Neuronal stem cell (in vitro differentiated cells): ENCODE data around the gene CLCN2. TPM values are rescaled to one million over a fixed set of nuclear protein-coding genes. Genes with fewer than 3 reads are reported as not detected.
A peak's percentile ranks its signal among the peaks of the same experiment; 100 is the strongest.

ENCODE experiments used
- DNase-seq: peaks from one replicate; pipeline ENCODE4 v3.0.0-alpha.2; 2013; ENCODE audit warnings: low spot score
- H2AFZ ChIP-seq: one replicate; pipeline ENCODE4 v1.6.1; 2013; ENCODE audit warnings: mild to moderate bottlenecking, low read length, inconsistent platforms
- H2AK5ac ChIP-seq: 2 replicates; pipeline ENCODE4 v1.6.1; 2013; ENCODE audit warnings: low read depth, mild to moderate bottlenecking, inconsistent platforms, low read length, moderate library complexity, mixed read lengths
- H2BK120ac ChIP-seq: 2 replicates; pipeline ENCODE4 v1.6.1; 2013; ENCODE audit warnings: low read depth, mild to moderate bottlenecking, inconsistent platforms, low read length, moderate library complexity, mixed read lengths
- H2BK12ac ChIP-seq: one replicate; pipeline ENCODE4 v1.6.1; 2013; ENCODE audit warnings: low read length, inconsistent platforms
- H2BK15ac ChIP-seq: 2 replicates; pipeline ENCODE4 v1.6.1; 2013; ENCODE audit warnings: mild to moderate bottlenecking, low read length, inconsistent platforms, mixed read lengths
- H2BK5ac ChIP-seq: one replicate; pipeline ENCODE4 v1.6.1; 2013; ENCODE audit warnings: inconsistent platforms, mild to moderate bottlenecking, low read length, moderate library complexity
- H3K14ac ChIP-seq: one replicate; pipeline ENCODE4 v1.6.1; 2013; ENCODE audit warnings: low read length, inconsistent platforms
- H3K18ac ChIP-seq: 2 replicates; pipeline ENCODE4 v1.6.1; 2013; ENCODE audit warnings: low read length, inconsistent platforms
- H3K23ac ChIP-seq: 2 replicates; pipeline ENCODE4 v1.6.1; 2013; ENCODE audit warnings: low read depth, mild to moderate bottlenecking, mixed read lengths, low read length, inconsistent platforms; ENCODE audit not compliant: poor library complexity
- H3K27ac ChIP-seq: replicated peaks from 3 replicates; pipeline ENCODE4 v1.5.1; 2013; ENCODE audit warnings: low read length, inconsistent platforms
- H3K27me3 ChIP-seq, 3 experiments: 2 replicates each; pipeline ENCODE4 v1.6.1; 2013; ENCODE audit warnings: low read length in 3 of 3, mild to moderate bottlenecking in 2 of 3, inconsistent platforms in 1 of 3, low read depth in 1 of 3, mixed read lengths in 1 of 3, moderate library complexity in 1 of 3; ENCODE audit not compliant: control insufficient read depth in 3 of 3, insufficient read depth in 3 of 3
- H3K36me3 ChIP-seq, 2 donors: replicated peaks in 1 of 2; 2 replicates each; pipeline ENCODE4 v1.6.1; 2013; ENCODE audit warnings: low read length in 2 of 2; ENCODE audit not compliant: control insufficient read depth in 2 of 2, insufficient read depth in 2 of 2
- H3K4ac ChIP-seq: 2 replicates; pipeline ENCODE4 v1.6.1; 2013; ENCODE audit warnings: inconsistent platforms, mild to moderate bottlenecking, low read length, moderate library complexity
- H3K4me1 ChIP-seq, 2 donors: 1 replicate in 1 of 2; 2 replicates in 1 of 2; pipeline ENCODE4 v1.6.1; 2013; ENCODE audit warnings: low read length in 2 of 2, low read depth in 1 of 2; ENCODE audit not compliant: control insufficient read depth in 2 of 2, insufficient read depth in 1 of 2
- H3K4me2 ChIP-seq: one replicate; pipeline ENCODE4 v1.6.1; 2013; ENCODE audit warnings: mild to moderate bottlenecking, low read length, inconsistent platforms; ENCODE audit not compliant: insufficient read depth, poor library complexity, severe bottlenecking
- H3K4me3 ChIP-seq, 2 donors: 2 replicates each; pipeline ENCODE4 v1.5.1; 2013; ENCODE audit warnings: low read length in 2 of 2, mild to moderate bottlenecking in 2 of 2, inconsistent platforms in 1 of 2, moderate library complexity in 1 of 2
- H3K79me1 ChIP-seq: one replicate; pipeline ENCODE4 v1.6.1; 2013; ENCODE audit warnings: low read depth, mild to moderate bottlenecking, inconsistent platforms, low read length, moderate library complexity
- H3K9ac ChIP-seq: one replicate; pipeline ENCODE4 v1.6.1; 2013; ENCODE audit warnings: mild to moderate bottlenecking, low read depth, low read length, inconsistent platforms; ENCODE audit not compliant: poor library complexity
- H3K9me3 ChIP-seq, 2 donors: replicated peaks in 1 of 2; 2 replicates each; pipeline versions ENCODE3 to v1.6.1; 2013; ENCODE audit warnings: low read length in 2 of 2, mild to moderate bottlenecking in 2 of 2, inconsistent platforms in 1 of 2, low read depth in 1 of 2, mixed read lengths in 1 of 2, moderate library complexity in 1 of 2; ENCODE audit not compliant: control insufficient read depth in 2 of 2, insufficient read depth in 1 of 2
- H4K8ac ChIP-seq: one replicate; pipeline ENCODE4 v1.6.1; 2013; ENCODE audit warnings: low read depth, mild to moderate bottlenecking, inconsistent platforms, low read length, moderate library complexity
- H4K91ac ChIP-seq: one replicate; pipeline ENCODE4 v1.6.1; 2013; ENCODE audit warnings: low read length, low read depth, mild to moderate bottlenecking, inconsistent platforms; ENCODE audit not compliant: poor library complexity
- WGBS, 2 donors: extraction: QIAGEN DNeasy Blood & Tissue Kit; methylation state at CpG; one replicate each; pipeline ENCODE4 v1.1.7; 2013; ENCODE audit warnings: missing lambda C conversion rate in 2 of 2, mixed read lengths in 1 of 2; ENCODE audit not compliant: insufficient read length in 2 of 2, insufficient replicate concordance in 1 of 2; ENCODE audit errors: extremely low coverage in 2 of 2; 5-methylcytosine and 5-hydroxymethylcytosine counted together
- polyA plus RNA-seq, 2 experiments: library from polyadenylated mRNA; stranded (reverse); fragments of 200-250 nt; gene quantifications; one replicate each; pipeline ENCODE4 v1.2.3, GENCODE V29; 2013

The CLCN2 gene
- 18.1 TPM for polyA plus RNA-seq (2013, experiment 1 of 2)
- polyA plus RNA-seq (2013, experiment 2 of 2) = 18.8 TPM

GRCh38 chr3:184361532-184361931 is at the start of gene CLCN2, which contains the start of gene POLR2H:
Gene CLCN2 (minus strand): TSS chr3:184361605. CDS start chr3:184361479, 126 bp downstream.
Gene POLR2H (plus strand): TSS chr3:184361710. CDS start chr3:184363493, 1,783 bp downstream.
- Histone ChIP-seq H3K9ac (peak within 1 kb of the TSS; percentile 99), H3K4me2 (peak within 1 kb of the TSS; percentile 97), H4K91ac (peak within 1 kb of the TSS; percentile 95), H3K79me1 (peaks cover 21% of the 10 kb centered on the region), H3K14ac (peak within 1 kb of the TSS; percentile 87), H2AFZ (peak within 1 kb of the TSS; percentile 88), H2BK15ac (peak within 1 kb of the TSS; percentile 99), H3K23ac (peak within 1 kb of the TSS; percentile 94), H3K36me3 (peaks cover 34 to 52% of the 10 kb centered on the region in 2 donors), H3K18ac (peak within 1 kb of the TSS; percentile 99), H2BK120ac (peak within 1 kb of the TSS; percentile 94), H3K27me3 (no peaks in the 10 kb centered on the region), H3K4me1 (peaks cover 21 to 24% of the 10 kb centered on the region in 2 donors), H3K4ac (peak within 1 kb of the TSS; percentile 98), H2BK12ac (peak within 1 kb of the TSS; percentile 47), H3K9me3 (no peaks in the 10 kb centered on the region), H3K27ac (peak within 1 kb of the TSS; percentile 99), H3K4me3 (peak within 1 kb of the TSS; percentile 82 to 96), H2AK5ac (peak within 1 kb of the TSS; percentile 99), H4K8ac (no peak within 1 kb of the TSS), H2BK5ac (peak within 1 kb of the TSS; percentile 98)
- no CpG with 5 or more reads among the region's 56 CpGs for WGBS, 2 donors
- DNase-seq = peak; percentile 71

DNA sequence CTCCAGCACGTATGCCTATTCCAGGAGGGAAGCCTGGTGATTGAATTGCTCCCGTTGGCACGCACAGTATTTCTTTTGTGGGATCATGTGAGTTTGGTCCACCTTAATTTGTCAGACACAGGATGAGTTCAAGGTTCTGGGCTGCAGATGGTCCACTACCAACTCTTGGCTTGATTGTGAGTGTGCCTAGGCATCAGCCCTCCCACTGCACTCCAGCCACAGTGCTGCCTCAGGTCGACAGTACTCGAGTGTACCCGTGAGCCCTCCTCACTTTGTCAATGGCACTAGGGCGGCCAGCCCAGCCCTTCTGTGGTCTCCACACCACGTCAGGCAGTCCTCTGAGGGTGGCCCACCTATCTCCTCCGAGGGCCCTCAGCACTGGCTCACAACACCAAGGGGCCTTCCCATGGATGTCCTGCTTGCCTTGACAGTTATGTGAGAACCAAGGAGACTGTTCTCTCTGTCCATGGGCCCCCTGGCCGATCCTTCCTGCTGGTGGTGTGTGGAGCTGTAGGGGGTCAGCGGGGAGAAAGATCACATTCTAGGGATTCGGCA is 48.6 kb upstream of the CLCN2 start:
- no peak overlapping the region for H3K14ac ChIP-seq
- no peak overlapping the region for H2AFZ ChIP-seq
- H3K23ac ChIP-seq = no peak overlapping the region
- H2BK120ac ChIP-seq = no peak overlapping the region
- no peak overlapping the region for H3K4me2 ChIP-seq
- H2AK5ac ChIP-seq = no peak overlapping the region
- H3K9me3 ChIP-seq = no peaks in the 10 kb centered on the region
- H3K79me1 ChIP-seq = peaks cover 2% of the 10 kb centered on the region
- no peak overlapping the region for H2BK15ac ChIP-seq
- H4K8ac ChIP-seq = no peak overlapping the region
- DNase-seq = no peak
- WGBS, 2 donors = no CpG with 5 or more reads among the region's 12 CpGs
- peaks cover 0 to 1% of the 10 kb centered on the region in 2 donors for H3K4me1 ChIP-seq
- H2BK5ac ChIP-seq = no peak overlapping the region
- peaks cover 0 to 30% (median 2%) of the 10 kb centered on the region in 3 experiments for H3K27me3 ChIP-seq
- H2BK12ac ChIP-seq = no peak overlapping the region
- peak overlapping the region; percentile 11 for H3K4ac ChIP-seq
- no peak overlapping the region for H3K4me3 ChIP-seq
- H3K9ac ChIP-seq = peak overlapping the region; percentile 50
- peak overlapping the region; percentile 19 for H3K18ac ChIP-seq
- no peaks in the 10 kb centered on the region for H3K36me3 ChIP-seq
- no peak overlapping the region for H3K27ac ChIP-seq
- H4K91ac ChIP-seq = peak overlapping the region; percentile 85

DNA sequence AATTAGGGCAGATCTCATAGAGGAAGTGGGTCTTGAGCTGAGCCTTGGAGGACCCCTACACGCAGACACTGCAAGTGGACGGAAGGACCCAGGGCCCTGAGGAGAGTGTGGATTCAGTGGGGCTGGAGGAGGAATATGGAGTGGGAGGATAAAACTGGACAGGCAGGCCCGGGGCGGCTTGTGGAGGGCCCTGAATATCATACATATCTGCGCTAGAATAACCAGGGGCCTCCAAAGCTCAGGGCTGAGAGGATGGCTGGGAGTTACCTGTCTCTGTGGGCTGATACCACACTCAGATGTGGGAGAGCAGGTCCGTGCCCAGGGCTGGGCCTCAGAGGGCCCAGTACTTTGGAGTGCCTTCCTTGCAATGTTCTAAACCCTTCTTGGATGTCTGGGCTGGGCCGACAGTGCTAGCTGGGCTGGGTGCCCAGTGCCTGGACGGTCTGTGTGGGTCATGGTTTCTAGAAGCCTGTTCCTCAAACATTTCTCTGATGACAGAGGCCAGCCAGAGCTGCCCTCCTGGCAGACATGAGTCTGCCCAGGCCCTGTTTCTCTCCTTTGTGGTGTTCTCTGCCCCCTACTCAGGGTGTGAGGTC is 48.0 kb upstream of the CLCN2 start:
- peaks cover 0 to 32% (median under 1%) of the 10 kb centered on the region in 3 experiments for H3K27me3 ChIP-seq
- peaks cover 0 to under 1% of the 10 kb centered on the region in 2 donors for H3K4me1 ChIP-seq
- H3K27ac ChIP-seq = no peak overlapping the region
- no peak overlapping the region for H2BK12ac ChIP-seq
- H3K9me3 ChIP-seq = no peaks in the 10 kb centered on the region
- H3K9ac ChIP-seq = no peak overlapping the region
- H3K23ac ChIP-seq = no peak overlapping the region
- H4K8ac ChIP-seq = no peak overlapping the region
- H3K4ac ChIP-seq = no peak overlapping the region
- H2BK15ac ChIP-seq = no peak overlapping the region
- no peak overlapping the region for H2AFZ ChIP-seq
- peaks cover under 1% of the 10 kb centered on the region for H3K79me1 ChIP-seq
- DNase-seq = no peak
- peak overlapping the region; percentile 54 for H3K18ac ChIP-seq
- no peak overlapping the region for H2BK5ac ChIP-seq
- no peaks in the 10 kb centered on the region for H3K36me3 ChIP-seq
- WGBS, 2 donors = no CpG with 5 or more reads among the region's 8 CpGs
- no peak overlapping the region for H3K14ac ChIP-seq
- no peak overlapping the region for H2AK5ac ChIP-seq
- H4K91ac ChIP-seq = no peak overlapping the region
- no peak overlapping the region for H3K4me2 ChIP-seq
- H3K4me3 ChIP-seq = no peak overlapping the region
- H2BK120ac ChIP-seq = no peak overlapping the region
